ENCODE results near the gene PHACTR2.

- no peak for TF ChIP-seq POLR2A (IDR thresholded peaks at IDR 0.05; ENCODE audit: low read depth, low read length)
- no peak for TF ChIP-seq POLR2AphosphoS5 (IDR thresholded peaks at IDR 0.05; ENCODE audit: low read depth, low read length)
- TF ChIP-seq SPI1 (IDR thresholded peaks at IDR 0.05; ENCODE audit: low read depth, low read length): no peak
- TF ChIP-seq TAF1 (IDR thresholded peaks at IDR 0.05; ENCODE audit: low read depth, low read length): no peak
- TF ChIP-seq PAX5 (IDR thresholded peaks at IDR 0.05; ENCODE audit: insufficient read depth, low read length, severe bottlenecking): no peak
- no peak for TF ChIP-seq POU2F2 (IDR thresholded peaks at IDR 0.05; ENCODE audit: low read depth, low read length)
Measured at GRCh38 chr6:143675946-143676345, 1.8 kb upstream of the PHACTR2 start.
